KOPT-K1 (cell line): ENCODE data around the gene PAX7.
"Not testable (repeated sequence)": the region's sequence is repeated elsewhere in the genome, so short reads cannot be mapped to it uniquely, and the experiment has no call there.

Experiments
- H3K27ac ChIP-seq: fragments of 200-600 bp; sonication (generic); 2 replicates; pipeline ENCODE4 v1.5.1; 2016; ENCODE audit warnings: antibody characterized with exemption, mild to moderate bottlenecking, low read depth, low read length; ENCODE audit not compliant: poor library complexity, severe bottlenecking
- H3K36me3 ChIP-seq: fragments of 200-600 bp; sonication (generic); 2 replicates; pipeline ENCODE4 v1.5.1; 2017; ENCODE audit warnings: antibody characterized with exemption, mild to moderate bottlenecking, low read length, moderate library complexity; ENCODE audit not compliant: insufficient read depth
- H3K9me3 ChIP-seq: fragments of 200-600 bp; sonication (generic); 2 replicates; pipeline ENCODE4 v1.5.1; 2017; ENCODE audit warnings: antibody characterized with exemption, low read length, mild to moderate bottlenecking; ENCODE audit not compliant: insufficient read depth, poor library complexity, severe bottlenecking

Gene PAX7

GRCh38 chr1:18630511-18631495 is at the start of gene PAX7:
TSS of gene PAX7 (plus strand) at chr1:18630846. CDS start at chr1:18631604, 758 bp downstream.
- H3K36me3 ChIP-seq: no peaks in the 10 kb centered on the region
- H3K9me3 ChIP-seq: peaks cover 18% of the 10 kb centered on the region
- no peak within 1 kb of the TSS for H3K27ac ChIP-seq

GRCh38 chr1:18581420-18581880 is 49.2 kb upstream of the PAX7 start:
- H3K36me3 ChIP-seq: no peaks in the 10 kb centered on the region
- no peak overlapping the region for H3K27ac ChIP-seq
- H3K9me3 ChIP-seq: no peaks in the 10 kb centered on the region

- H3K27ac ChIP-seq: no peak overlapping the region
- H3K9me3 ChIP-seq: no peaks in the 10 kb centered on the region
- H3K36me3 ChIP-seq: no peaks in the 10 kb centered on the region
These were observed 47.8 kb upstream of the PAX7 start for GRCh38 chr1:18582890-18583289.

- Histone ChIP-seq H3K36me3 (no peaks in the 10 kb centered on the region), H3K9me3 (no peaks in the 10 kb centered on the region), H3K27ac (no peak overlapping the region)
These were observed 47.2 kb upstream of the PAX7 start for GRCh38 chr1:18583326-18583941.

- not testable (repeated sequence) for H3K9me3 ChIP-seq, H3K36me3 ChIP-seq, H3K27ac ChIP-seq
These were observed 44.6 kb upstream of the PAX7 start for GRCh38 chr1:18586016-18586415.

GRCh38 chr1:18588093-18588492 is 42.6 kb upstream of the PAX7 start:
- Histone ChIP-seq H3K36me3 (no peaks in the 10 kb centered on the region), H3K9me3 (no peaks in the 10 kb centered on the region), H3K27ac (no peak overlapping the region)

GRCh38 chr1:18592368-18592767 is 38.3 kb upstream of the PAX7 start:
- Histone ChIP-seq H3K9me3 (no peaks in the 10 kb centered on the region), H3K36me3 (no peaks in the 10 kb centered on the region), H3K27ac (no peak overlapping the region)

- H3K27ac ChIP-seq: no peak overlapping the region
- no peaks in the 10 kb centered on the region for H3K36me3 ChIP-seq
- H3K9me3 ChIP-seq: no peaks in the 10 kb centered on the region
These were observed 33.2 kb upstream of the PAX7 start for GRCh38 chr1:18597160-18598042.

- no peak overlapping the region for H3K27ac ChIP-seq
- H3K9me3 ChIP-seq: no peaks in the 10 kb centered on the region
- H3K36me3 ChIP-seq: no peaks in the 10 kb centered on the region
These were observed 31.6 kb upstream of the PAX7 start for GRCh38 chr1:18599086-18599485.

- Histone ChIP-seq H3K9me3 (no peaks in the 10 kb centered on the region), H3K36me3 (no peaks in the 10 kb centered on the region), H3K27ac (no peak overlapping the region)
These were observed 30.9 kb upstream of the PAX7 start for GRCh38 chr1:18599704-18600103.

GRCh38 chr1:18602533-18603211 is 28.0 kb upstream of the PAX7 start:
- Histone ChIP-seq H3K27ac (no peak overlapping the region), H3K36me3 (no peaks in the 10 kb centered on the region), H3K9me3 (no peaks in the 10 kb centered on the region)

GRCh38 chr1:18603212-18603852 is 27.3 kb upstream of the PAX7 start:
- no peaks in the 10 kb centered on the region for H3K36me3 ChIP-seq
- H3K27ac ChIP-seq: no peak overlapping the region
- H3K9me3 ChIP-seq: no peaks in the 10 kb centered on the region

- Histone ChIP-seq H3K27ac (no peak overlapping the region), H3K9me3 (no peaks in the 10 kb centered on the region), H3K36me3 (no peaks in the 10 kb centered on the region)
These were observed 24.0 kb upstream of the PAX7 start for GRCh38 chr1:18606443-18607288.
